IgD-negative memory B cell (primary cell): ENCODE data around the gene NT5E. TPM values are rescaled to one million over a fixed set of nuclear protein-coding genes. Genes with fewer than 3 reads are reported as not detected.
"Not testable (repeated sequence)": the region's sequence is repeated elsewhere in the genome, so short reads cannot be mapped to it uniquely, and the experiment has no call there.

ENCODE experiments used
- H3K27ac Mint-ChIP-seq, 3 donors: one replicate each; pipeline ENCODE4 v1.8.0; 2020 to 2022; ENCODE audit warnings: mild to moderate bottlenecking in 3 of 3, mixed read lengths in 3 of 3, moderate library complexity in 1 of 3
- H3K27me3 Mint-ChIP-seq: one replicate; pipeline ENCODE4 v1.8.0; 2021; ENCODE audit warnings: mixed read lengths
- H3K36me3 Mint-ChIP-seq: one replicate; pipeline ENCODE4 v1.8.0; 2020; ENCODE audit warnings: mild to moderate bottlenecking, mixed read lengths
- H3K4me1 Mint-ChIP-seq, 3 donors: one replicate each; pipeline ENCODE4 v1.8.0; 2020 to 2022; ENCODE audit warnings: mixed read lengths in 3 of 3, mild to moderate bottlenecking in 1 of 3
- H3K4me3 Mint-ChIP-seq, 4 donors: one replicate each; pipeline ENCODE4 v1.8.0; 2020 to 2022; ENCODE audit warnings: mild to moderate bottlenecking in 4 of 4, mixed read lengths in 4 of 4, moderate library complexity in 3 of 4
- H3K9me3 Mint-ChIP-seq, 3 donors: one replicate each; pipeline ENCODE4 v1.8.0; 2020 to 2021; ENCODE audit warnings: mixed read lengths in 3 of 3, mild to moderate bottlenecking in 1 of 3
- polyA plus RNA-seq: library from polyadenylated mRNA; unstranded; fragments of 300-500 nt; fragmentation: Illumina TruSeq; gene quantifications from one replicate; pipeline ENCODE4 v1.2.3, GENCODE V29; 2021

Gene NT5E
- polyA plus RNA-seq: 118 TPM

GRCh38 chr6:85449818-85450759, at the start of gene NT5E:
Gene NT5E (plus strand): TSS chr6:85450083. CDS start chr6:85450140, 57 bp downstream.
- peak within 1 kb of the TSS; percentile 96 to 99 (median 98) for H3K4me3 Mint-ChIP-seq
- peaks cover 49 to 53% (median 51%) of the 10 kb centered on the region in 3 donors for H3K4me1 Mint-ChIP-seq
- H3K27me3 Mint-ChIP-seq: peaks cover 29% of the 10 kb centered on the region
- H3K9me3 Mint-ChIP-seq: no peaks in the 10 kb centered on the region
- peaks cover 2% of the 10 kb centered on the region for H3K36me3 Mint-ChIP-seq
- peak within 1 kb of the TSS; percentile 88 to 92 (median 90) for H3K27ac Mint-ChIP-seq

GRCh38 chr6:85400331-85400730, 49.6 kb upstream of the NT5E start:
- H3K9me3 Mint-ChIP-seq: peaks cover 3 to 6% (median 5%) of the 10 kb centered on the region in 3 donors

GRCh38 chr6:85401186-85402021, 48.5 kb upstream of the NT5E start:
- Mint-ChIP-seq H3K4me1 (peaks cover 22 to 35% (median 33%) of the 10 kb centered on the region in 3 donors), H3K27me3 (peaks cover 2% of the 10 kb centered on the region), H3K9me3 (peaks cover 3 to 6% (median 5%) of the 10 kb centered on the region in 3 donors), H3K36me3 (peaks cover 5% of the 10 kb centered on the region), H3K27ac (peak overlapping the region in 1 of 3 donors; percentile 58), H3K4me3 (peak overlapping the region in 1 of 4 donors; percentile 28)

More at GRCh38 chr6:85400331-85400730, 49.6 kb upstream of the NT5E start:
- Mint-ChIP-seq H3K36me3 (peaks cover 5% of the 10 kb centered on the region), H3K4me1 (peaks cover 19 to 26% (median 24%) of the 10 kb centered on the region in 3 donors), H3K27me3 (peaks cover 2% of the 10 kb centered on the region), H3K27ac (no peak overlapping the region), H3K4me3 (no peak overlapping the region)

- H3K36me3 Mint-ChIP-seq: peaks cover 5% of the 10 kb centered on the region
- H3K9me3 Mint-ChIP-seq: peaks cover 3 to 6% (median 5%) of the 10 kb centered on the region in 3 donors
- H3K4me3 Mint-ChIP-seq: peak overlapping the region in 1 of 4 donors; percentile 20
- H3K4me1 Mint-ChIP-seq: peaks cover 22 to 37% (median 33%) of the 10 kb centered on the region in 3 donors
- peak overlapping the region in 1 of 3 donors; percentile 58 for H3K27ac Mint-ChIP-seq
- peaks cover 2% of the 10 kb centered on the region for H3K27me3 Mint-ChIP-seq
Observed at GRCh38 chr6:85402071-85402470, 47.8 kb upstream of the NT5E start.

- Mint-ChIP-seq H3K9me3 (peaks cover 0 to 3% (median 0%) of the 10 kb centered on the region in 3 donors), H3K36me3 (no peaks in the 10 kb centered on the region), H3K27me3 (peaks cover 2% of the 10 kb centered on the region), H3K27ac (no peak overlapping the region), H3K4me3 (no peak overlapping the region), H3K4me1 (peaks cover 22 to 37% (median 33%) of the 10 kb centered on the region in 3 donors)
Observed at GRCh38 chr6:85402922-85403321, 47.0 kb upstream of the NT5E start.

GRCh38 chr6:85403331-85404015, 46.4 kb upstream of the NT5E start:
- peaks cover 2% of the 10 kb centered on the region for H3K27me3 Mint-ChIP-seq
- peaks cover 0 to under 1% (median 0%) of the 10 kb centered on the region in 3 donors for H3K9me3 Mint-ChIP-seq
- no peak overlapping the region for H3K4me3 Mint-ChIP-seq
- H3K36me3 Mint-ChIP-seq: no peaks in the 10 kb centered on the region
- H3K4me1 Mint-ChIP-seq: peaks cover 22 to 37% (median 33%) of the 10 kb centered on the region in 3 donors
- no peak overlapping the region for H3K27ac Mint-ChIP-seq

GRCh38 chr6:85404016-85404563, 45.8 kb upstream of the NT5E start:
- not testable (repeated sequence) for H3K9me3 Mint-ChIP-seq, H3K36me3 Mint-ChIP-seq, H3K27me3 Mint-ChIP-seq, H3K27ac Mint-ChIP-seq, H3K4me3 Mint-ChIP-seq
- H3K4me1 Mint-ChIP-seq: peaks cover 22 to 37% (median 33%) of the 10 kb centered on the region in 3 donors

- Mint-ChIP-seq H3K4me3 (no peak overlapping the region), H3K4me1 (peaks cover 22 to 37% (median 33%) of the 10 kb centered on the region in 3 donors), H3K36me3 (no peaks in the 10 kb centered on the region), H3K27ac (no peak overlapping the region), H3K9me3 (no peaks in the 10 kb centered on the region), H3K27me3 (peaks cover 2% of the 10 kb centered on the region)
Observed at GRCh38 chr6:85404564-85405174, 45.2 kb upstream of the NT5E start.

GRCh38 chr6:85405175-85405852, 44.6 kb upstream of the NT5E start:
- Mint-ChIP-seq H3K4me3 (no peak overlapping the region), H3K9me3 (no peaks in the 10 kb centered on the region), H3K4me1 (peaks cover 22 to 37% (median 33%) of the 10 kb centered on the region in 3 donors), H3K36me3 (no peaks in the 10 kb centered on the region), H3K27ac (peak overlapping the region; percentile 9 to 12 (median 10)), H3K27me3 (peaks cover 2% of the 10 kb centered on the region)

GRCh38 chr6:85405853-85406198, 44.1 kb upstream of the NT5E start:
- Mint-ChIP-seq H3K27ac (peak overlapping the region in 2 of 3 donors; percentile 10 to 12), H3K9me3 (no peaks in the 10 kb centered on the region)

GRCh38 chr6:85406641-85407075, 43.2 kb upstream of the NT5E start:
- Mint-ChIP-seq H3K36me3 (no peaks in the 10 kb centered on the region), H3K27ac (peak overlapping the region in 1 of 3 donors; percentile 20), H3K27me3 (no peaks in the 10 kb centered on the region), H3K4me3 (no peak overlapping the region), H3K9me3 (no peaks in the 10 kb centered on the region), H3K4me1 (peaks cover 22 to 32% (median 28%) of the 10 kb centered on the region in 3 donors)

More at GRCh38 chr6:85405853-85406198, 44.1 kb upstream of the NT5E start:
- Mint-ChIP-seq H3K4me3 (peak overlapping the region in 1 of 4 donors; percentile 72), H3K36me3 (no peaks in the 10 kb centered on the region), H3K4me1 (peaks cover 22 to 37% (median 33%) of the 10 kb centered on the region in 3 donors), H3K27me3 (peaks cover 2% of the 10 kb centered on the region)

GRCh38 chr6:85408039-85408438, 41.8 kb upstream of the NT5E start:
- Mint-ChIP-seq H3K36me3 (no peaks in the 10 kb centered on the region), H3K27ac (peak overlapping the region in 1 of 3 donors; percentile 6), H3K9me3 (no peaks in the 10 kb centered on the region), H3K4me1 (peaks cover 16 to 26% (median 19%) of the 10 kb centered on the region in 3 donors), H3K27me3 (no peaks in the 10 kb centered on the region), H3K4me3 (no peak overlapping the region)

GRCh38 chr6:85412911-85413430, 36.9 kb upstream of the NT5E start:
- Mint-ChIP-seq H3K9me3 (peaks cover 0 to 1% (median 0%) of the 10 kb centered on the region in 3 donors), H3K27me3 (no peaks in the 10 kb centered on the region), H3K27ac (no peak overlapping the region), H3K36me3 (peaks cover 2% of the 10 kb centered on the region), H3K4me3 (no peak overlapping the region), H3K4me1 (peaks cover 3 to 8% (median 4%) of the 10 kb centered on the region in 3 donors)
